HepG2 (cell line): ENCODE measurements around the gene CYSTM1. TPM values are rescaled to one million over a fixed set of nuclear protein-coding genes. Genes with fewer than 3 reads are reported as not detected.

Experiments
- FOXC1 ChIP-seq: sonication (generic); formaldehyde crosslinking; IDR thresholded peaks from 2 replicates; pipeline ENCODE4 v1.8.0; 2022; ENCODE audit warnings: mild to moderate bottlenecking, missing genetic modification reagents, borderline replicate concordance
- HDAC1 ChIP-seq: sonication (generic); formaldehyde crosslinking; IDR thresholded peaks from 2 replicates; pipeline ENCODE4 v1.5.1; 2020; ENCODE audit warnings: mild to moderate bottlenecking, missing genetic modification reagents
- KMT2B ChIP-seq: IDR thresholded peaks from 2 replicates; pipeline ENCODE4 v1.6.1; 2016; ENCODE audit warnings: missing genetic modification reagents, missing compliant biosample characterization
- LCORL ChIP-seq, 2 experiments: fragments of 450-650 bp in 1 of 2; sonication (generic) in 1 of 2; formaldehyde crosslinking in 1 of 2; IDR thresholded peaks; 2 replicates each; pipeline versions ENCODE4 v1.5.0 to v1.6.1; 2017 to 2020; ENCODE audit warnings: antibody characterized with exemption in 1 of 2, missing genetic modification reagents in 1 of 2
- SOX13 ChIP-seq, 3 experiments: fragments of 450-650 bp in 1 of 3; sonication (generic) in 1 of 3; formaldehyde crosslinking in 1 of 3; IDR thresholded peaks in 2 of 3; conservative IDR thresholded peaks in 1 of 3; 2 replicates each; pipeline versions ENCODE4 v1.5.0 to v1.6.1; 2016 to 2020; ENCODE audit warnings: antibody characterized with exemption in 1 of 3, mild to moderate bottlenecking in 1 of 3, missing compliant biosample characterization in 1 of 3, missing genetic modification reagents in 1 of 3, moderate library complexity in 1 of 3
- polyA plus RNA-seq, 8 experiments: library from polyadenylated mRNA; depleted of rRNA in 3 of 8; stranded (reverse) in 7 of 8; unstranded in 1 of 8; fragments of >200 nt; fragmentation: Illumina TruSeq in 4 of 8; extraction: Trizol in 4 of 8; gene quantifications; 2 replicates each; pipeline versions ENCODE4 v1.2.1 to v1.2.3, GENCODE V29; 2011 to 2016; ENCODE audit warnings: low read depth in 4 of 8, missing spikeins in 1 of 8, mixed read lengths in 1 of 8; ENCODE audit not compliant: insufficient read depth in 1 of 8
- total RNA-seq, 5 experiments: library from RNA; depleted of rRNA; stranded (reverse); fragments of >200 nt; fragmentation: Illumina TruSeq; extraction: Trizol; gene quantifications; 2 replicates each; pipeline ENCODE4 v1.2.3, GENCODE V29; 2016; ENCODE audit warnings: low read depth in 1 of 5
- TF ChIP-seq, protein P1 (sequence below): sonication (generic); formaldehyde crosslinking; IDR thresholded peaks from 2 replicates; pipeline ENCODE4 v1.5.0; 2020; ENCODE audit warnings: mild to moderate bottlenecking, missing genetic modification reagents, borderline replicate concordance
- TF ChIP-seq, protein P2 (sequence below): IDR thresholded peaks from 2 replicates; pipeline ENCODE4 v1.6.1; 2018; ENCODE audit warnings: missing genetic modification reagents
- TF ChIP-seq, protein P3 (sequence below), 2 experiments: sonication (generic) in 1 of 2; formaldehyde crosslinking in 1 of 2; IDR thresholded peaks; 2 replicates each; pipeline versions ENCODE4 v1.4.0 to v1.6.1; 2016 to 2020; ENCODE audit warnings: borderline replicate concordance in 1 of 2, low read depth in 1 of 2, mild to moderate bottlenecking in 1 of 2, missing genetic modification reagents in 1 of 2
- TF ChIP-seq, protein P4 (sequence below): sonication (generic); formaldehyde crosslinking; IDR thresholded peaks from 2 replicates; pipeline ENCODE4 v1.4.0; 2020; ENCODE audit warnings: missing genetic modification reagents, borderline replicate concordance

Gene CYSTM1
- total and polyA plus RNA-seq, 2 of the 13 experiments (the other 11 are each of a cell fraction or from before 2014, with no cell fraction given) = 40.0 to 73.4 TPM

DNA sequence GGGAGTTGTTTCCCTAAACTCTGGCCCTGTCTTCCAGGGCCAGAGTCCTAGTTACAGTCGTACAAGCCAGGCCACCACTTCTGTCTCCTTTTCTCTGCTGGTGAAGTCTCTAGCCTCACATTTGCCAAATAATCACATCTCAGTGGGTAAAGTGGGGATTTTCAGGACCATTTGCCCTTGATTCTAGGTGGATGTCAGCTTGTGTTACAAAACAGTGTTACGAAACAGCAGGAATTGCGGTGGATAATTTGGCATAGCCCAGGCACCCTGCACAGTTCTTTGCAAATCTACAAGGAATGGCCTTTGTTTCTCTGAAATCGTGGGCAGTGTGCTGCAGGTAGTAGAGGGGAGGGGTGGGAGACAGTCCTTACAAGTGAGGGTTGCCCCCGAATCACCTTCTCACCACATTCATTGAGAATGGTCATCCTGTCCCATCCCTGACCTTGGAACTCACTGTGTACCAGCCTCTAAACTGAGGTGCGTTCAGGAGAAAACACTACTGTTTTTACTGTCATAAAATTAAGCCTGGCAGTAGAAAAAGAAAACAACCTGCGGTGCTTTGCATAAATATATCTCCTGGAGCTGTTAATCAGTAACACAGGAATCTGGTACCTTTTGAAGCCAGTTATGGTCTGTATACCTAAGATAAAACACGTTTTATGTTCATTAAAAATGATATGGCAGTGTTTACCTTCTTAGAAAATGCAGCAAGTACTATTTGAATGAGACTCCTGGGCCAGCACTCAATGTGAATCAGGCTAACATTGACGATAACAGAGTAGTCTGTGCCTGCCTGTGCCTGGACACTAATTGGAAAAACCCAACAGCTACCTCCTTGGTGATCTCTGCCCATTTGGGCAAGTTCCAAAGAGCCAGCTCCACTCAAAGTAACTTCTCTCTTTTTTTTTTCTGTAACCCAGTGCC is 44.3 kb downstream of the CYSTM1 start (continued):
- TF ChIP-seq, protein P1, sequence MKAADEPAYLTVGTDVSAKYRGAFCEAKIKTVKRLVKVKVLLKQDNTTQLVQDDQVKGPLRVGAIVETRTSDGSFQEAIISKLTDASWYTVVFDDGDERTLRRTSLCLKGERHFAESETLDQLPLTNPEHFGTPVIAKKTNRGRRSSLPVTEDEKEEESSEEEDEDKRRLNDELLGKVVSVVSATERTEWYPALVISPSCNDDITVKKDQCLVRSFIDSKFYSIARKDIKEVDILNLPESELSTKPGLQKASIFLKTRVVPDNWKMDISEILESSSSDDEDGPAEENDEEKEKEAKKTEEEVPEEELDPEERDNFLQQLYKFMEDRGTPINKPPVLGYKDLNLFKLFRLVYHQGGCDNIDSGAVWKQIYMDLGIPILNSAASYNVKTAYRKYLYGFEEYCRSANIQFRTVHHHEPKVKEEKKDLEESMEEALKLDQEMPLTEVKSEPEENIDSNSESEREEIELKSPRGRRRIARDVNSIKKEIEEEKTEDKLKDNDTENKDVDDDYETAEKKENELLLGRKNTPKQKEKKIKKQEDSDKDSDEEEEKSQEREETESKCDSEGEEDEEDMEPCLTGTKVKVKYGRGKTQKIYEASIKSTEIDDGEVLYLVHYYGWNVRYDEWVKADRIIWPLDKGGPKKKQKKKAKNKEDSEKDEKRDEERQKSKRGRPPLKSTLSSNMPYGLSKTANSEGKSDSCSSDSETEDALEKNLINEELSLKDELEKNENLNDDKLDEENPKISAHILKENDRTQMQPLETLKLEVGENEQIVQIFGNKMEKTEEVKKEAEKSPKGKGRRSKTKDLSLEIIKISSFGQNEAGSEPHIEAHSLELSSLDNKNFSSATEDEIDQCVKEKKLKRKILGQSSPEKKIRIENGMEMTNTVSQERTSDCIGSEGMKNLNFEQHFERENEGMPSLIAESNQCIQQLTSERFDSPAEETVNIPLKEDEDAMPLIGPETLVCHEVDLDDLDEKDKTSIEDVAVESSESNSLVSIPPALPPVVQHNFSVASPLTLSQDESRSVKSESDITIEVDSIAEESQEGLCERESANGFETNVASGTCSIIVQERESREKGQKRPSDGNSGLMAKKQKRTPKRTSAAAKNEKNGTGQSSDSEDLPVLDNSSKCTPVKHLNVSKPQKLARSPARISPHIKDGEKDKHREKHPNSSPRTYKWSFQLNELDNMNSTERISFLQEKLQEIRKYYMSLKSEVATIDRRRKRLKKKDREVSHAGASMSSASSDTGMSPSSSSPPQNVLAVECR (CRISPR knock-in tag) = peak; percentile 36; the same call in 1 of the 2 replicates
- no peak for TF ChIP-seq SOX13 (IDR thresholded peaks at IDR 0.05)
- peak in 1 of 2 experiments; percentile 40; a peak in 1 of 4 replicates for TF ChIP-seq SOX13 (CRISPR knock-in tag; conservative IDR thresholded peaks at IDR 0.05 in 1 of 2, IDR thresholded peaks at IDR 0.05 in 1 of 2)
- peak; percentile 56 for TF ChIP-seq HDAC1
- TF ChIP-seq, protein P2, sequence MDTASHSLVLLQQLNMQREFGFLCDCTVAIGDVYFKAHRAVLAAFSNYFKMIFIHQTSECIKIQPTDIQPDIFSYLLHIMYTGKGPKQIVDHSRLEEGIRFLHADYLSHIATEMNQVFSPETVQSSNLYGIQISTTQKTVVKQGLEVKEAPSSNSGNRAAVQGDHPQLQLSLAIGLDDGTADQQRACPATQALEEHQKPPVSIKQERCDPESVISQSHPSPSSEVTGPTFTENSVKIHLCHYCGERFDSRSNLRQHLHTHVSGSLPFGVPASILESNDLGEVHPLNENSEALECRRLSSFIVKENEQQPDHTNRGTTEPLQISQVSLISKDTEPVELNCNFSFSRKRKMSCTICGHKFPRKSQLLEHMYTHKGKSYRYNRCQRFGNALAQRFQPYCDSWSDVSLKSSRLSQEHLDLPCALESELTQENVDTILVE (CRISPR knock-in tag) = peak; percentile 32; the same call in 1 of the 2 replicates
- TF ChIP-seq KMT2B (CRISPR knock-in tag) = 0 out of 2 replicates have a peak, but pooled peaks have one; percentile 15
- TF ChIP-seq, protein P3, sequence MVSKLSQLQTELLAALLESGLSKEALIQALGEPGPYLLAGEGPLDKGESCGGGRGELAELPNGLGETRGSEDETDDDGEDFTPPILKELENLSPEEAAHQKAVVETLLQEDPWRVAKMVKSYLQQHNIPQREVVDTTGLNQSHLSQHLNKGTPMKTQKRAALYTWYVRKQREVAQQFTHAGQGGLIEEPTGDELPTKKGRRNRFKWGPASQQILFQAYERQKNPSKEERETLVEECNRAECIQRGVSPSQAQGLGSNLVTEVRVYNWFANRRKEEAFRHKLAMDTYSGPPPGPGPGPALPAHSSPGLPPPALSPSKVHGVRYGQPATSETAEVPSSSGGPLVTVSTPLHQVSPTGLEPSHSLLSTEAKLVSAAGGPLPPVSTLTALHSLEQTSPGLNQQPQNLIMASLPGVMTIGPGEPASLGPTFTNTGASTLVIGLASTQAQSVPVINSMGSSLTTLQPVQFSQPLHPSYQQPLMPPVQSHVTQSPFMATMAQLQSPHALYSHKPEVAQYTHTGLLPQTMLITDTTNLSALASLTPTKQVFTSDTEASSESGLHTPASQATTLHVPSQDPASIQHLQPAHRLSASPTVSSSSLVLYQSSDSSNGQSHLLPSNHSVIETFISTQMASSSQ (IDR thresholded peaks at IDR 0.05; ENCODE audit: low read depth) = no peak
- TF ChIP-seq, protein P3 (CRISPR knock-in tag; IDR thresholded peaks at IDR 0.05; ENCODE audit: borderline replicate concordance) = peak; percentile 48; the same call in 1 of the 2 replicates
- TF ChIP-seq, protein P4, sequence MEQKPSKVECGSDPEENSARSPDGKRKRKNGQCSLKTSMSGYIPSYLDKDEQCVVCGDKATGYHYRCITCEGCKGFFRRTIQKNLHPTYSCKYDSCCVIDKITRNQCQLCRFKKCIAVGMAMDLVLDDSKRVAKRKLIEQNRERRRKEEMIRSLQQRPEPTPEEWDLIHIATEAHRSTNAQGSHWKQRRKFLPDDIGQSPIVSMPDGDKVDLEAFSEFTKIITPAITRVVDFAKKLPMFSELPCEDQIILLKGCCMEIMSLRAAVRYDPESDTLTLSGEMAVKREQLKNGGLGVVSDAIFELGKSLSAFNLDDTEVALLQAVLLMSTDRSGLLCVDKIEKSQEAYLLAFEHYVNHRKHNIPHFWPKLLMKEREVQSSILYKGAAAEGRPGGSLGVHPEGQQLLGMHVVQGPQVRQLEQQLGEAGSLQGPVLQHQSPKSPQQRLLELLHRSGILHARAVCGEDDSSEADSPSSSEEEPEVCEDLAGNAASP (CRISPR knock-in tag) = peak; percentile 30; the same call in 1 of the 2 replicates
- no peak for TF ChIP-seq FOXC1
- TF ChIP-seq LCORL (IDR thresholded peaks at IDR 0.05) = no peak
- peak; percentile 87 for TF ChIP-seq LCORL (CRISPR knock-in tag; IDR thresholded peaks at IDR 0.05)
